Measurements from ENCODE around the gene WDFY3.
"Not testable (repeated sequence)": the region's sequence is repeated elsewhere in the genome, so short reads cannot be mapped to it uniquely, and the experiment has no call there.

WDFY3 gene

DNA sequence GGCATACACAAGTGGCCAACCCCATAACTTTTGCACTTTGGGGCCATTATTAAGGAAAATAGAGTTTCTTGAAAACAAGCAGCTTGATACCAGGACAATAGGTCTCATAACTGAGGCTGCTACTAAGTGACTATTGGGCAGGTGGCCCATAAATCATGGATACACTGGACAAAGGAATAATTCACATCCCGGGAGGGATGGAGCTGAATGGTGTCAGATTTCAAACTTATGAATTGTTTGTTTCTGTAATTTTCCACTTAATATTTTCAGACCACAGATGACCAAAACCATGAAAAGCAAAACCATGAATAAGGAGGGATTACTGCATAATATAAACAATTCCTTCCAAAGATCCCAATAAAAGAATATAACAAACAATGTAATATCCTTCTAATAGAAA lies 114.4 kb downstream of the WDFY3 start:
- DNase-seq: no peak

GRCh38 chr4:84849051-84849640 lies 117.3 kb downstream of the WDFY3 start:
- no peak for DNase-seq

- DNase-seq: no peak
Measured at GRCh38 chr4:84848432-84848831, 118.1 kb downstream of the WDFY3 start.

- no peak for DNase-seq
Measured at GRCh38 chr4:84847978-84848377, 118.5 kb downstream of the WDFY3 start.

DNA sequence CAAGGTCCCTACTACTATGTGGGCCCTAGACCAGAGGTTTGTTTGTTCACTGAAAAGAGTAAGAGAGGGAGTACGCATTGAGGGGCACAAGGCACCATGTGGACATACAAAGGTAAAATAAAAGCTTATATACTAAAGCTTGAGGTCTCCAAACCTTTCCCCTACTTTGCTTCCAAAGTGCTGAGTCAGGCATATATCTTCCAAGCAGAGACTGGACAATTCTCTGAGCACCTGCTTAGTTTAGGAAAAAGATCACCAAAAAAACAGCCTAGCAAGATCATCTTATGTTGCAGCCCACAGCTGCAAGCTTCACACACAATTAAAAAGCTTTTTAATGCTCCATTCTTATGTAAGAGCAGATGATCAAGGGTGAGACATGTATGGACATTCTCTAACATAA lies 119.5 kb downstream of the WDFY3 start:
- no peak for DNase-seq

DNA sequence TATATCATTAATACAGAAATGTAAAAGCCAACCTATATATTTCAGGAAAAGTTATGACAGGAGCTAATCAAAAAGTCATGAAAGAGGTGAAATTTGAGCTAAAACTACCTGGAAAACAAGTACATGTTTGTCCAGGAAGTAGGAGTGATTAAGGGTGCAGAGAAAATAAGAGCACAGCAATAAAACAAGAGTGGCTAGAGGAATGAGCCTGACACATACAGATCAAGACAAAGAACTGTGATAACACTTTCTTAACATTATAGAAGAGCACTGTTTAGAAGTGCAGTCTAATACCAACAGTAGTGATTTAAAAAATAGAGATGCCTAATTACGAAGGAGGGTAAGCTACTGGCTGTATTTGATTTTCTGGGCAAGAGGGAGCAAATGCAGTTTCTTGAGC lies 125.1 kb downstream of the WDFY3 start:
- DNase-seq: no peak

GRCh38 chr4:84837751-84838150 lies 128.7 kb downstream of the WDFY3 start:
- DNase-seq: no peak

- DNase-seq: not testable (repeated sequence)
Measured at GRCh38 chr4:84829633-84830032, 136.9 kb downstream of the WDFY3 start.

GRCh38 chr4:84826681-84827080 lies 139.8 kb downstream of the WDFY3 start:
- no peak for DNase-seq

- DNase-seq: no peak
Measured at GRCh38 chr4:84825701-84826341, 140.7 kb downstream of the WDFY3 start.

DNA sequence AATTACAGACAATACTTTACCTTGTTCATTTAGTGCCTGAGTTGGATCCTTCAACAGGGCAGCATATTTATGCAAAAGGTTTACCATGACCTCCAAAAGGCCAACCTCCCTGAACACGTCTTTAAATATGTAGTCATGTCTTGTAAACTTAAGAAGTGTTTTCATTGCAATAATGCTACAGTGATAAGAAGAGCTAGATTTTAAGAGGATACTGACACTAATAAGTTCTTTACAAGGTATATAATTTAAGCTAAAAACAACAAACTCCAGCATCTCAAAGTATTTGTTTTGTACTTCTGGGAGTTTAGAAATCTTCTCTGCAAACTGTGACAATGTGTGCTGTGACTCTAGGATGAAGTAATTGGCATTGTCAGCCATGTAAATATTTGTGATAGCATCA lies 145.4 kb downstream of the WDFY3 start:
- no peak for DNase-seq

DNA sequence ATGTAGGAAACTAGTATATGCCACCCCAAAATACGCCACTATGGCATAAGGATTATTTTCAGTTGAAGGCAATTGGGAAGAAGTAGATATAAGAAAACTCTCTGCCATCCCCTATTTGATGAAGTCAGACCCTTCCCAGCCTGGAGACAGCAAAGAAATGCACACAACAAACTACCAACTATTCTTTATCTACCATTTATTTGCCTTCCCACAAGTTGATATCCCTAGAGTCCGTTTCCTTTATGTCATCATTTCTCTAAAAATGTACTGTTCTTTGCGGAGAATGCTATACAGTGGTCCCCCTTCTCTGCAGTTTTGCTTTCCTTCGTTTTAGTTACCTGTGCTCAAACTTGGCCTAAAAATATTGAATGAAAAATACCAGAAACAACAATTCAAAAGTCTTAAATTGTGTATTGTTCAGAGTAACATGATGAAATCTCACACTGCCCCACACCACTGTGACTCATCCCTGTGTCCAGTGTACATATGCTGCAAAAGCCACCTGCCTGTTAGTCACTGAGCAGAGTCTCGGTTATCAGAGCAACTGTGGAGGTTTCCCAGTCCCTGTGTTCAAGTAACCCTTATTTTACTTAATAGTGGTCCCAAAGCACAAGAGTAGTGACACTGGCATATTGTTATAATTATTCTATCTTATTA lies 152.3 kb downstream of the WDFY3 start:
- no peak for DNase-seq

DNA sequence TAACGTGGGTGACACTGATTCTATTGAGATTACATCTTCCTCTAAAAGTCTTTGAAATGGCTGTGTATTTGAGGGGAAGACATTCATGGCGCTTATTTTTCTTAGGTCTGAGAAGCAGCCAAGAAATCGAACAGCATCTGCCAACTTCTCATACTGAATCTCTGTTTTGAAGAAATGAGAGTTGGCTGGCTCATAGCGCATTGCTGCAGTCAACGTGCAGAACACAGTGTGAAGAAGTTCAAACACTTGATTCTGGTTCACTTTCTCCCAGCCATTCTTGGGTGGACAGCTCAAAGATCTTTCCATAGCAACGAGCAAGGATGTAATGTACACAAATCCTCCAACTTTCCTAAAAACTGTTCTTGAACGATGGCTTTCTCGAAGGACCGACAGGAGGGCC lies 156.5 kb downstream of the WDFY3 start:
- no peak for DNase-seq

- no peak for DNase-seq
Measured at GRCh38 chr4:84808332-84808731, 158.2 kb downstream of the WDFY3 start.

- DNase-seq: not testable (repeated sequence)
Measured at GRCh38 chr4:84806541-84806940, 159.9 kb downstream of the WDFY3 start.

GRCh38 chr4:84804136-84804535 lies 162.4 kb downstream of the WDFY3 start:
- DNase-seq: no peak

DNA sequence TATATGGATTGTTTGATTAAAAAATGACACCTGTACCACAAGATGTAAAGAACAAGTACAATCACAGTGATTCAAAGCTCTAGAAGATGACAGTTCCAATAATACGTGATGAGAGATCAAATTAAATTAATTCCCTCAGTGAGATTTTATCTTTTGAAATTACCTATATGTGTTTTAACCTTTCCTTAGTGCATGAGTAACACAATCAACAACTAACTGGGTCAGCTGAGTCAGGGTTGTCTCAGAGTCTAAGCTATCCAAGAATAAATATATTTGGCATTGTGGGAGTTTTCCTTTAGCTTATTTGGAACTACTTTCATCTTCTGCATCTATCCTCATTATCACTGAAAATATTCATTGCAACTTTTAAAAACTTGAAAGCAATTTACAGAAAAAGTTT lies 162.8 kb downstream of the WDFY3 start:
- DNase-seq: no peak

DNA sequence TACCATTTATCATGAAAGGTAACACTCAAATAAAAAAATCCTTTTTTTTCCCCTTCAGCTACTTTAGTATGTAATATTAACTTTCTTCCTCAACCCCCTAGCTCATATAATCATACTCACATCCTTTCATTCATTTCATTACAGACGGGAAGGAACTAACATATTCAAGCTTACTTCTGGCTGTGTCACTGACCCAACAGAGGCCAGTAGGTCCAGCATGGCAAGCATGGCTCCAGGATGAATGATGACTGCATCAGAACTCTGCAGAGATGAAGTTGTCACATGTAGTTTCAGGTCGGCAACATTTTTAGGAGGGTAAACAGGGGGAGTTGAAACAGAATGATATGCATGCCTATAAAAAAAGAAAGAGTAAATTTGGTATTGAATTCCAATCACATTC lies 163.4 kb downstream of the WDFY3 start:
- no peak for DNase-seq

DNA sequence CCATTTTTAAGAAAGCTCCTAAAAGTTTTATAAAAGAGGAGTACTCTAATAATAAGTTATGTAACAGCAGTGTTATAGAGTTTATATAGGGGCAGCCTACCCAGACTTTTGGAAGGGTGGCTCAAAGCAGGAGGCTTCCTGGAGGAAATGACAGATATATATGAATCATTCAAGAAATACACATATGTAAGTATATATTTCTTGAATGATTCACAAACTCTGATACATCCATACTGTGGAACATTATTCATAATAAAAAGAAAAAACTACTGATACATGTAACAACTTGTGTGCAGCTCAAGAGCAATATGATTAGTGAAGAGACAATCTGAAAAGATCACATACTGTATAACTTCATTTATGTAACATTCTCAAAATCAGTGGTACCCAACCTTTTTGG lies 166.2 kb downstream of the WDFY3 start:
- no peak for DNase-seq

GRCh38 chr4:84799318-84799717 lies 167.2 kb downstream of the WDFY3 start:
- DNase-seq: no peak

DNA sequence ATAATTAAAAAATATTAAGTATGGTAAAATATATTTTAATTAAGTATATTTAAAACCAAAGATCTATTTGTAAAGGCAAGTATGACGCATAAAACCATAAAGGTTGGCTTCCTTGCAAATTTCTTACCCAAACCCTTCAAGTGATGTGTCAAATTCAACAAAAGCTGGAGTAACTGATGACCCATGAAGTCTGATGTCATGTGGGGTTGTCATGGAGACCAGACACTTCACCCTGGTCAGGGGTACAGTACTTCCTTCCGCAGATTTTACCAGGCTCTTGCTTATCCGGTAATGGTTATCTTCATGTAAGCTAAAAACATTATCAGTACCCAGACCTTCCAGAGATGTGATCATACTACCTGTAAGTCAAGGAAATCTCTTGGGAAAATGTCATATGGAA lies 170.1 kb downstream of the WDFY3 start:
- DNase-seq: no peak

DNA sequence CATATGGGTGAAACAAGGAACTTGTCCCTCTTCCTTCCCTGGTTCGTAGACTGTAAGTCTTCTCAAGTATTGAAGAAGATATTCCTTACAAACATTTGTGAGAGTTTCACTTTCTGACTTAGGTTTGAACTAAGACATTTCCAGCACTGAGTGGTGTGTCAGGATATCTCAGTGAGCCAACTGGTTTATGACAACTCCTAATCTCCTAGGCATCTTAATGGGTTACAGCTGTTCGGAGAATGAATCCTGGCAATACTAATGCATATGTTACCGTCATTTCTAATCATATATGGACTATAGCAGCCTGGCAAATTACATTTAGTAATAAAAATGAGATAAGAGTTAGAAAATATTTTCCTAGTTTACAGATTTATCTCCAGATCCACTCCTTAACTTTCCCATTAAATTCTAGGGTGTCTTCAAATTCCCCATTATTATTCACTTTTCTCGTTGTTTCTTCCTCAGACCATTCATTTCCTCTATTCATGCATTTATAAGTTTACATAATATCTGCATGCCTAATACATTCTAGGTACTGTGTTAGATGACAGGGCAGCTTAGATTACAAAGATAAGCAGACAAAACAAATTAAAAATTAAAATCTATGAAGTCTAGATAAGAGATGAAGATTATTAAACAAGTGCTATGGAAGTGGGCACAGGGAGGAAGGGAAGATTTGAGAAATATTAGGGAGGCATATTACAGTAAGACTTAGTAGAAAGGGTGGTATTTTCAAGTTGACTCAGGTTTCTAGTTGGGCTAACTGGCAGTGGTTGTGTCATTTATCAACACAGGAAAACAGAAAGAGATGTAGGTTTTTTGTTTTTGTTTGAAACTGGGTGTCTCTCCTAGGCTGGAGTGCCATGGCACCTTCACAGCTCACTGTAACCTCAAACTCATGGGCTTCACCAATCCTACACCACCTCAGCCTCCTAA lies 173.9 kb downstream of the WDFY3 start:
- no peak for DNase-seq

- DNase-seq: no peak
Measured at GRCh38 chr4:84790769-84791565, 175.5 kb downstream of the WDFY3 start.
